Left forelimb (tissue), 1 donor: ENCODE measurements around the gene NMNAT3.
"Not testable (repeated sequence)": the region's sequence is repeated elsewhere in the genome, so short reads cannot be mapped to it uniquely, and the experiment has no call there.

Experiments used
- DNase-seq: peaks from one replicate; pipeline ENCODE4 v3.0.0-alpha.2; 2018; ENCODE audit warnings: low spot score

Gene NMNAT3

DNA sequence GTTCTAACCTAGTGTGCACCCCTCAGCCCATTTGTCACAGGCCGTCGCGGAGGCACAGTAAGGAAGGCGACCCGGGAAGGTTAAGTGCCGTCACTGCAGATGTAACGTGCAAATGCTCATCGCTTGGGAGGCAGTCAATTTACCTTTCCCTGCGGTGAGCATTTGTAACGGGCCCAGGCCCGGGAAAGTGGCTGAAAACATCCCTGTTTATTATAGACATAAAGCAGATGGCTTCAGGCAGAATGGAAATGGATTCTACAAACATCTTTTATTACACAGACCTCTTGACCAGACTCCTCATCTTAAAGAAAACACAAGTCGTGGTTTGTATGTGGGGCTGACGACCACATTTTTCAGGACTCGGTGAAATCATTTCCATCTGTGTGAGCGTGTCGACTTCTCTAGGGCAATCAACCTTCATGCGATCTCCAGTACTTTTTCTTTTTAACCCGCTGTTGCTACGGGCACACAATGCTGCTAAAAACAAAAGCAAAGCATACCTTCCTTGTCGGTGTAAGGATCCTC, 43.6 kb downstream of the NMNAT3 start:
- DNase-seq: no peak

DNA sequence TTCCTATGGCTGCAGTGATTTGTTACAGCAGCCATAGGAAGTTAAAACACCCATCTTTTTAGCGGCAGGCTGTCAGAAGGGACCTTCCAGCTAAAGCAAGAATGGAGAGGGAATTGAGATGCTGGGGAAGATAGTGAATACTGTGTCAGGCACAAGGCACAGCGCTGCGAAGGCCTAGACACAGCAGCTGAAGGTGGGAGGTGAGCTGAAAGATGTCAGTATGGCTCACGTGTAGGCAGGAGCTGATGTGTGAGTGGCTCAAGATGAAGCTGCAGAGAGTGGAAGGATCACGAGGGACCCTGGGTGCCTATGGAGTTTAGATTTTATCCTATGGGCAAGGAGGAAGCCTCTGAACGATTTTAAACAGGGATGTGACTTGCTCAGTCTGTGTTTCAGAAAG, 44.3 kb downstream of the NMNAT3 start:
- DNase-seq: no peak

DNA sequence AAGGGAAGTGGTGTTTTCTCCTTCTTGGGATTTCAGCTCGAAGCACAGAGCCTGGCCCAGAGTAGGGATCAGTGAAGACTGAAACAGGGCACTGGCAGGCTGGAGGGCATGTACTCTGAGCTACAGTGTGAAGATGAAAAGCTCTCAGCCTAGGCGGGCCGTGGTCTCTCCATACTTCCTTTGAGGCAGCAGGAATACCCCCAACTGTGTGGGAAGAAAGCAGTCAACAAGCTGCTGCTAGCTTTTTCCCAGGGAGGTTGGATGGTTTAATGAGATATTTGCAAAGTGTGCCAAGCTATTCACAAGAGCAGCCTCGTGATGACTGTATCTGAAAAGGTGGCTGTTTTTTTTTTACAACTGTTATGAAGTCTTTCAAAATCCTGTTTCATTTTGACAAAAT, 47.2 kb downstream of the NMNAT3 start:
- DNase-seq: no peak

DNA sequence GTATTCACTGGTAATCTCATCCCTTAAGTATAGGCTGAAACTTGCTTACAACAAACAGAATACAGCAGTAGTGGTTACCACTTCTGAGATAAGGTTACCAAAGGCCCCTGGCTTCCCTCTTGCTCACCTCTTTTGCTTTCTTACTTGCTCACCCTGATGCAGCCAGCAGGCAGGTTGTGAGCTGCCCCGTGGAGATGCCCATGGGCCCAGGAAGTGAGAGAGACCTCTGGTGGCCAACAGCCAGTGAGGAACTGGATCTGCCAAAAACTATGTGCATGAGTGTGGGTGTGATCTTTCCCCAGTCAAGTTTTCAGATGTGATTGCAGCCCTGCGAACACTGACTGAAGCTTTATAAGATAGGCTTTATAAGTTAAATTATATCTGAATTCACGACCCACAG, 48.7 kb downstream of the NMNAT3 start:
- no peak for DNase-seq

DNA sequence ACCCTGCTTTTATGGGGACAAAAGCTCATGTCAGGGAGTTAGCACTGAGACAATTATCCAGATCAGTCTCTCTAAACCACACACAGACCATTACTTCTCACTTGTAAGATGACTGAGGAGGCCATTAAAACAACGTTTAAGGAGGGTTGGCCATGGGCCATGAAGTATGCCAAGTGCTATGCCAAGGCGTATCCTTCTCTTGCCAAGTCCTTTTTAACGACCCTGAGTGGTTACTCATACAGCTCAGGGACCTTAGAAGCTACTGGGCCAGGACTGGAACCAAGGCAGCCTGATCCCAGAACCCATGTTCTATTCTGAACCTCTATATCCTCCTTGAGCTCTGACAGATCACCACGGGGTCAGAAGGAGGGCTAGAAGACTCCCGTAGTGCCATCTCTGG, 50.0 kb downstream of the NMNAT3 start:
- DNase-seq: no peak

DNA sequence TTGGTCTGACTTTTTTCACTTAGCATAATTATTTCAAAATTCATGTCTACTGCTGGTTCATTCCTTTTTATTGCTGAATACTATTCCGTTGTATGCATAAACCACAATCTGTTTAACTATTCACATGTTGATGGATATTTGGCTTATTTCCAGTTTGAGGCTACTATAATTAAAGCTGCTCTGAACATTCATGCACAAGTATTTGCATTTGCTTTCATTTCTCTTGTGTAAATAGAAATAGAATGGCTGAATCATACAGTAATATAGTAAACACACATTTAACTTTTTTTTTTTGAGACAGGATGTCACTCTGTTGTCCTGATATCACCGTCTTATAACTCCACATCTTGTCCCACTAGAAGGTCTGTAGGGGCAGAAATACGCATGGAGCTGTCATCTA, 57.3 kb downstream of the NMNAT3 start:
- DNase-seq: no peak

DNA sequence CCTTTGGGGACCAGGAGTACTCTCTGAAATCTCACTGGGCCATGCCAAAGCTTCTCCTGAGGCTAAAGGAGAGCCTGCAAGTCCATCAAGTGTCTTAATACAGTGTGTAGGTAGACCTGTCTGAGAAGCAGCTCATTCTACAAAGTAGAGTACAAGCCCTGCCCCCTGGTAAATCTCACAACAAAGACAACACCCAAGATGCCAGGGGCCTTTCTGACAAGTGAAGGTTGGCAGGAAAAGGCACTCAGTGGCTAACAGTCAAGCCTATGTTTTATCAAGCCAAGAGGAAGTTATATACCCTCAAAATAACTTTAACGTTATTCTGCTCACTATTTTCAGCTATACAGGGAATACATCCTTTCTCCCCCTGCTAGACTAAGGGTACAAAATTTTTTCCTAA, 58.3 kb downstream of the NMNAT3 start:
- no peak for DNase-seq

DNA sequence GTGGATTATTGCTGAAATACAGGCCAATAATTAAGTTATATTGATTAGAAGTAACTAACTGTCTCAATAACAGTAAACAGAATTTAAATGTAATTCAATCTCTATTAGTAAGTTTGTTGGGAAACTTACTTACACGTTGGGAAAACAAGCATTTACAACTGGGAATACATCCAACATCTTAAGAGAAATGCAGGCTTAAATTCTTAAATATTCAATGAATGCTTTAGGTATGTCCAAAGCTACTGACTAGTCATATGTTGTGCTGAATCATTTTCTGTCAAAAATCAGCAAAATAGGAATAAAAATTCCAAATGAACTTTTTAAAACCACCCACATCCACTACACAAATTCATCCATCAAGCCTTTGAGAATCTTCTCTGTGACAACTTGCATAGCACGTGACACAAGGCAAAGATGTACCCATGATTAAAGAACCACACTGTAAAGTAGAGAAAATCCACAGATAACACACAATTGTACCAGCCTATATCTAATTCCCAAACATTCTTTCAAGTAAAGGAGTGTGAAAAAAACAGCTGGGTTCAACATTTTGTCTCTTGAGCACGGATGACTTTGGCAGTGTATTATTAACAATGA, 60.0 kb downstream of the NMNAT3 start:
- DNase-seq: no peak

DNA sequence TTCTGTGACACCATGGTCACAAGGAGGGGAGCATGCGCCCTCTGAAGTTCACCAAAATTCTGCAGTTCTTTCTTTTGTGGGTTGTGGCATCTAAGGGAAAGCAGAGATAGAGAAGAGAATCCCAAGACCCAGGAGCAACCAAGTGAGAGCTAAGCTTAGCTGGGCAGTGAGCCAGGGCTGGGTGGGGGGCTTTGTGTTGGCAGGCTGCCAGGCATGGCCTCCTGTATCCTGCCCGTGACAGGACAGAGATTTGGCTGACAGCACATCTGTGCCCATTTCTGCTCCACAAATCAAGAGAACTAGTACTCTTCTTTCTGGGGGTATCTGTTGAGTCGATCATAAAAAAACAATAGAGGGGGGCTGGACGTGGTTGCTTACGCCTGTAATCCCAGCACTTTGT, 66.2 kb downstream of the NMNAT3 start:
- DNase-seq: no peak

DNA sequence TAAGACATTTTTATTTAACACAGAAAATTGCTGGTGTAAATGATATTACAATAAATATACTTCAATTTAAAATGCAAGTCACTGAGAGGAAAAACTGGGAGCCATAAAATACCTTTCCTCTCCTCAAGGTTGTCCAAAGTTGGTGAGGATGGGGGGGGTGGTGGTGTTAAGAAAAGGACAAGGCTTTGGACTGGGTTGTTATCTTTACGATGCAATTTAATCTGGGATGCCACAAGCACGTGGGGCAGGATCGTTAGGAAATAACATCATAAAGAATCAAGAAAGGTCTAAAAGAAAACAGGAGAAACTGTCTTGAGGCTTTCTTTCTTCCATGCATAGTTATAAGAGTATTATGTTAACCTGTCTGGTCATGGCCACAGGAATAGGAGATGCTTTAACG, 66.9 kb downstream of the NMNAT3 start:
- no peak for DNase-seq

DNA sequence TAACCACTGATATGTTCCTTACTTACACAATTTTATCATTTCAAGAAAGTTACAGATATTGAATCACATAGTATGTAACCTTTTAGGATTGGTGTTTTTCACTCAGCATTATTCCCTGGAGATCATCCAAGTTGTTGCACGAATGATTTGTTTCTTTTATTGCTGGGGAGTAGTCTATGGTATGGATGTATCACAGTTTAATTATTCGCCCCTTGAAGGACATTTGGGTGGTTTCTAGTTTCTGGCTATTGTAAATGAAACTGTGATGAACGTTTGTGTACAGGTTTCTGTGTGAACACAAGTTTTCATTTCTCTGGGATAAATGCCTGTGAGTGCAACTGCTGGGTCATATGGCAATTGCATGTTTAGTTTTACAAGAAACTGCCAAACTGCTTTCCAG, 68.8 kb downstream of the NMNAT3 start:
- no peak for DNase-seq

DNA sequence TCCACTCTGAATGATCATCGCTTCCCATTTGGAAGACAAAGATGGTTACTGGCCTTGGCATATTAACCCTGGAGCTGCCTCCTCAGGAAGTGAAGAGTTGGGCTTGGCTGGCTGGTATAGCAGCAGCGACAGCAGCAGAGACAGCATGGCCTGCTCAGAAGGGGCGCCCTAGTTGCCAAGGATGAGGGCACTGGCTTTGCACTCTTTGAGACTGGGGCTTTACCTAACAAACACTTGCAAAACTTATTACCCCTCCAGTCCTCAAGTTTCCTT, 69.7 kb downstream of the NMNAT3 start:
- no peak for DNase-seq

DNA sequence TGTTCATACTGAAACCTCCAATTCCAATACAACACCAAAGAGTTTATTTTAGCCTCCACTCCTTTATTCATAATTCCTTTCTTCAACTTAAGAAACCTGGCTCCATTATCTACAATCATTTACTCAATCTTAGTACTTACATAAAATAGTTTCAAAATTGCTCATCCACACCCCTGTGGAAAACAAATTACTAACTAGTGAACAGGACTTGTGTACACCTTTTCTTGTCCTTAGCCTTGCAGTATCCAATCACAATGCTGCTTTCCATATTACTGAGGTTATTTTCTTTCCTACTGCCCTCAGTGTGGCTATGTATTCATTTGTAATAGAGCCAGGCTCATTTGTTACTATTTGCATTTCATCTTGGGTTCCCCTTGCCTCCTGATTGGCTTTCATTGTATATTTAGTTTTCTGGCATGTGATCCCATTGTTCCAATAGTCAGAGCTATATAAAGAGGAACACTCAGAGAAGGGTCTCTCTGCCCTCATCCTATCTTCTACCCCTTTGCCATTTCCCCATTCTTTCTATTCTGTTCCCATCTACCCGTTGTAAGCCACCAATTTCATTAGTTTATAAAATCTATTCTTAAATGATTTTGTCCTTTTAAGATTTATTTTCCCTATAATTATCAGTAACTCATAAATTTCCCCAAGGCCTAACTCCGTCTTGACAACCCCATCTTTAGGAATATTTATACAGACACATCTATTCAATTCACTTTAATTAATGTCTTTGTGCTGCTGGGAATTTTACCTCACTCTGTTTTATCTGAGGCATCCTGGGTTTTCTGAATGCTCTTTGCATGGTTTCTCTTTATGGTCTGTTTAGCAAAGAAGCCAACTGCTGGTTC, 70.3 kb downstream of the NMNAT3 start:
- DNase-seq: no peak

DNA sequence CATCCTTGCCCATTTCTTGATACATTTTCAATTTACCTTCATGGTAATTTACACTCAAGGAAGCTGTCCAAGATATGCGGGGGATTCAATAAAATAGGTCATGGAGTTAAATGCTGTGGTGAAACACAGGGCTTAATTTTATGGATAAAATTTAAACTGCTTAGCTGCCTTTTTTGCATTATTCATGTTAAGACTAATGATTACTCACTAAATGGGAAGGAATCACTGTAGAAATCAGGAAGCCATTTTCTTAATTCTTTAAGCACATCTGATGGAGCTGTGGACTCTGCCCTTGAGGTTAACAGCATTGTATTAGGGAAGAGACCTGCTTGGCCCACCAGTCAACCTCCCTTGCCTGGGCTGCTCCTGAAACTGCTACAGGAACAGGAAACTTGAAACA, 75.8 kb downstream of the NMNAT3 start:
- no peak for DNase-seq

DNA sequence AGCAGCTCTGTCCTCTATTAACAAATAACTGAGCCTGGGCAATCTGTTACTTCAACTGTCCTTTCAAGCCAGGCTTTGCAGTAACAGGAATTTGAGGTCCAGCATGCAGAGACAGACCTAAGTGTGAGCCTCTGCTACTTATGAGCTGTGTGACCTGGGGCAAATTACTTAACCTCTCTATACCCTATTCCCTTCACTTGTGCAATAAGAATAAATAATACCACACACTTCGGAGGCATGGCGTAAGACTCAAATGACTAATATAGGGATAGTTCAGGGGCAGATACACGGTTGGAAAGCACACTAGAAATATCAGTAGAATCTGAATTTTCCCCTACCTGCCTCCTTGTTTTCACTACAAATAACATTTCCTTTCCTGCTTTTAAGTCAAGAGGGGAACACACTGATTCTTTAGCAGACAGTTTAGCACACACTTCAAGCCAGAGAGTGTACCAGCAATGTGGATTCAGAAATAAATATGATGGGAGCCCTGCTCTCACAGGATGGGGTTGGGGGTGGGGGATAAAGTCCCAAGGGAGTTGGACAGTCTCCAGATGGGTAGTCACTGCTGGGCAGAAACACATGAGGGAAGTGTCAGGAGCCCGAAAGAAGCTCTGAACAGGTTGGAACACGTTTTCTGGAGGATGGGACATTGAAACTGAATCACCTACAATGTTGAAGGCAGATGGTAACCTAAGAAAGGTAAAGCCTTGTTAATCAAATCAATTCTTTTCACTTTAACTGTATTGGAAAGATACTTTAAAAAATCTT, 76.4 kb downstream of the NMNAT3 start:
- DNase-seq: no peak

DNA sequence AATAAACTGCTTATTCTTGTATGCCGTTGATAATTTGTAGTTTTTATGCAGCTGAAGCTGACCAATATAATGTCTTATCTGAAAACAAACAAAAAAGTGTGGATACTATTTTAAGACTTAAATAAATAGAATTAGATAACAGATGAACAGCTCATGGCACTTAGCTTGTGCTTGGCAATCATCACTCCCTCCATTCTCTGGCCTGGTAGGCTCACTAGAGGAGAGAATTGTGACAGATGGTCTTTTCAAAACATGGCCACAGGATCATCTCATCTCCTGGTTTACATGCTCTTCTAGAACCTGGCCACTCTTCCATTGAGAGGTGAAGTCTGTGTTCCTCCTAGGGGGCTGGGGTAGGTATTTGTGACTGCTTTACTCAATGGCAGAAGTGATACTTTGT, 79.8 kb downstream of the NMNAT3 start:
- DNase-seq: no peak

DNA sequence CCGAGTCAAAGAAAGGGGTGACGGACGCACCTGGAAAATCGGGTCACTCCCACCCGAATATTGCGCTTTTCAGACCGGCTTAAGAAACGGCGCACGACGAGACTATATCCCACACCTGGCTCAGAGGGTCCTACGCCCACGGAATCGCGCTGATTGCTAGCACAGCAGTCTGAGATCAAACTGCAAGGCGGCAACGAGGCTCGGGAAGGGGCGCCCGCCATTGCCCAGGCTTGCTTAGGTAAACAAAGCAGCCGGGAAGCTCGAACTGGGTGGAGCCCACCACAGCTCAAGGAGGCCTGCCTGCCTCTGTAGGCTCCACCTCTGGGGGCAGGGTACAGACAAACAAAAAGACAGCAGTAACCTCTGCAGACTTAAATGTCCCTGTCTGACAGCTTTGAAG, 86.6 kb downstream of the NMNAT3 start:
- not testable (repeated sequence) for DNase-seq

DNA sequence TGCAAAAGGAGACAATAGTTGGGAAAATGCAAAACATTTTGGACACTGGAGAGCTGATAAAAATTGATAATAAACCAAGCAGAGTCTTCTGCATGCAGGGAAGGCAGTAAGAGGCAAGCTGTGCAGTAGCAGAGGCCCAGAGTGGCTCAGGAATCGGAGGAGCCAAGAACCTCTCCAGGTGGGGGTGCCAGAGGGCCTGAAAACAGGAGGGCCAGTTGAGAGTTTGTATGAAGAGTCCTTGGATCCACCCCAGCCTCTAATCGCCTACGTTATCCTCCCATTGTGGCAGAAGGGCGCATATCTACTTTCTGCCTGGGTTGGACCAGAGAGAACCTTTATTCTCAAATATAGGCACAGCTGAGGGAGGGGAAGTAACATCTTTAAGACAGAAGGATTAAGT, 89.3 kb downstream of the NMNAT3 start:
- DNase-seq: no peak

DNA sequence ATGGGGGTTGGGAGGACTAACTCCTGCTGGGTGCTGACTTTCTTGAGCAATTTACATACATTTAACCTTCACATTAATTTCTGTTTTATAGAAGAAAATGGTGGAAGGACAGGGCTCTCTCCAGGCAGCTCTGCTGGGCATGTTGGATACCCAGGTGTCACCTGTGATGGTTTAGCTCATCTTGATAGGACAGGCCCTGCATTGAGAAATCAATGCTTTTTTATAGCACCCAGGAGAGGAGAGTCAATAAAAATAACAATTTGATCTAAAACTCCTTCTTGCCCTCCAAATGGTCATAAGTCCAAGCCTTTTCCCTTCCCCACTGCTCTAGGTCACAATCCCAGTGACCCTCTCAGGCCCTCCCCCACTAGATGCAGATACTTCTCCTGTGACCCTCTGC, 90.0 kb downstream of the NMNAT3 start:
- DNase-seq: no peak

DNA sequence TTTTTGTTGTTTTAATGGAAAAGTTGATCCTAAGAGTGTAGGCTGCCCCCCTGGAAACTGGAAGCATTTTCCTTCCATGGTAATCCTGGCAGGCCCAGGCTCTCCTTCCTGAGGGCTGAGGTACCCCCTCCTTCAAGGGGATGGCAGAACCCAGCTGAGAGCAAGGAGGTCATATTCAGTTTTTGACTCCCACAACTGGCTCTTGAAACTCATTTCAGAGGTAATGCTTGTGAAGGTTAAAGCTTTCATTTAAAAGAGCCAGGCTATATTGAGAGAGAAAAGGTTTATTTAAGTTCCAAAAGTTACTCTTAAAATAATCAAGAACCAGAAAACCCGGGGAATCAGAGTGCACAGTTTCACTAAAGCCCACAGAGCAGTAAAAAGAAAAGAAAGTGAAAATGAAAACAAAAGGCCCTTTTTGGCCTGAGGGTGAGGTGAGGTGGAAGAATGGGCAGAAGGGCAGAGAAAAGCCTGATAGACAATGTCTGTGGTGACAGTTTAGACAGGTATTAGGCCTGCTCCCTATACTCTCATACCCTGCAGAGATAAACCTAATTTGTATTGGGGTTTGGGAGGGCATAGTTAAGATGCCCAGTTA, 91.3 kb downstream of the NMNAT3 start:
- DNase-seq: no peak

DNA sequence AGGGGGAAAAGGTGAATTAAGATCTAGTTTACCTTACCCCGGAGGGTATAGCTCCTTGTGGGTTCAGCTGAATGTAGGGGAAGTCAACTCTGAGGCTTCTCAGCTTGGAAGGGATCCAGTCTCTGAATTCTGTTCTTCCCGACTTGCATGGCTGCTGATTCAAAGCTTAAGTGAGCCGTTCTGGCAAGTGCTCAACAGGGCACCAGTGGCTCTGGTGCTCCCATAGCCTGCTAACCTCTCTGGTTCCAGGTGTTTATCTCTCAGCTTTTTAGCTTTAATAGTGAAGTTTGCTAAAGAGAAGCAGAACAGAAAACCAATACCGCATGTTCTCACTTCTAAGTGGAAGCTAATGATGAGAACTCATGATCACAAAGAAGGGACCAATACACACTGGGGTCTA, 92.0 kb downstream of the NMNAT3 start:
- DNase-seq: no peak

DNA sequence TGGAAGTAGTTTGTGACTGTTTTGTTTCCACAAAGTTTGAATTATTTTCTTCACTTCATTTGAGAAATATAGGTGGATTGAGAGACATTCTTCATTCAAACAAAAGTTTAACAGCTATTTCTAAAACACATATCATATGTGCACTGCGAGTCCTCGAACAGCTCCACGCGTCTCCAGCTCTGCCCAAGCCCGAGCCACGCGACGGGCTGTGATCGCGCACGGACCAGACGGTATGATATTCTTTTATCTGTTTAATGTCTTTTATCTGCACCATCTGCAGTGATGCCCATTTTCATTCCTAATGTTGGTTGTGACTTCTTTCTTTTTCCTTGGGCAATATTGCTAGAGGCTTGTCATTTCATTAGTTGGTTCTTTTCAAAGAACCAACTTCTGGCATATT, 94.1 kb downstream of the NMNAT3 start:
- DNase-seq: not testable (repeated sequence)

DNA sequence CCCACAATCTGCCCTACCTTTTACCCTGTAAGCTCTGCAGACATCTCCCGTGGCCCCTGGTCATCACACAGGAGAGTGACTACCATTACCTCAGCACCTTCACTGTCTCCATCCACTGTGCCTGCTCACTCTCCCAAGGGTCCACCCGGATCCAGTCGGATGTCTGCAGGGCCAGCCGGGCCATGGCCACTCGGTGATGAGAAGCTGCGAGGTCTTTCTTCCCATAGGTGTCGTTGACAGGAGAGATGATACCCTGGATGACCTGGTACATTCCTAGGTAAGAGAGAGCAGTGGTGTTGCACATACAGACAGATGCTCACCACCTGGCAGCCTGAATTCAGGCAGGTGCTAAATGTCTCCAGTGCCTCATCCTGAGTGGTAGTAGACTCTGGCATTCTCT, 99.0 kb downstream of the NMNAT3 start:
- DNase-seq: no peak
